Measurements from ENCODE around the gene CNIH2. TPM values are rescaled to one million over a fixed set of nuclear protein-coding genes. Genes with fewer than 3 reads are reported as not detected.
"Not testable (repeated sequence)": the region's sequence is repeated elsewhere in the genome, so short reads cannot be mapped to it uniquely, and the experiment has no call there.

Gene CNIH2
- total and polyA plus RNA-seq, 4 donors = 23.9 to 256 (median 138) TPM

DNA sequence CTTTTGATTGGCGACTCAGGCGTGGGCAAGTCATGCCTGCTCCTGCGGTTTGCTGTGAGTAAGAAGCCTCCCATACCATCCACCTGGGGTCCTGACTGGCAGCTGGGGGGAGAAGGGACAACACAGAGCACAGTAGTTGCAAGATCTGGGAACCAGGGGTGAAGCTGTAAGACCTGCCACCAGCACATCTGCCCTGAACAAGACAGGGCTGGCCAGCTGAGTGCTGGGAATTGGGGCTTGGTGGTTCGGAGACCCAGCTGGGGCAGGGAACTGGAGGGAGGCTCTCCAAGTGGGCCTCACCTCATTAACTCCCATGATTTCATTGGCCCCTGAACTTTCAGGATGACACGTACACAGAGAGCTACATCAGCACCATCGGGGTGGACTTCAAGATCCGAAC, 6.2 kb upstream of the CNIH2 start:
- Histone ChIP-seq H3K4me3 (ENCODE audit: low read depth, low read length) (no peak overlapping the region), H3K27ac (ENCODE audit: low read depth, low read length) (no peak overlapping the region), H3K36me3 (ENCODE audit: control insufficient read depth, insufficient read depth, low read length) (peaks cover 67% of the 10 kb centered on the region), H3K27me3 (ENCODE audit: control insufficient read depth, insufficient read depth, low read length) (no peaks in the 10 kb centered on the region), H3K4me1 (ENCODE audit: control insufficient read depth, insufficient read depth, low read length) (peaks cover 23% of the 10 kb centered on the region), H3K9me3 (ENCODE audit: control insufficient read depth, insufficient read depth, low read length) (no peaks in the 10 kb centered on the region)
- no peak for DNase-seq (ENCODE audit: low read depth in 4 of 6, low spot score in 6 of 6)
- 77% methylated on average over 3 of the region's 7 CpGs for WGBS (ENCODE audit: insufficient coverage)

GRCh38 chr11:66272596-66272995, 5.4 kb upstream of the CNIH2 start:
- 89% methylated on average over 1 of the region's 2 CpGs for WGBS (ENCODE audit: insufficient coverage)
- Histone ChIP-seq H3K9me3 (ENCODE audit: control insufficient read depth, insufficient read depth, low read length) (no peaks in the 10 kb centered on the region), H3K4me1 (ENCODE audit: control insufficient read depth, insufficient read depth, low read length) (peaks cover 22% of the 10 kb centered on the region), H3K4me3 (ENCODE audit: low read depth, low read length) (no peak overlapping the region), H3K27me3 (ENCODE audit: control insufficient read depth, insufficient read depth, low read length) (no peaks in the 10 kb centered on the region), H3K27ac (ENCODE audit: low read depth, low read length) (no peak overlapping the region), H3K36me3 (ENCODE audit: control insufficient read depth, insufficient read depth, low read length) (peaks cover 63% of the 10 kb centered on the region)
- no peak for DNase-seq (ENCODE audit: low read depth in 4 of 6, low spot score in 6 of 6)

- peaks cover 63% of the 10 kb centered on the region for H3K36me3 ChIP-seq (ENCODE audit: control insufficient read depth, insufficient read depth, low read length)
Observed at GRCh38 chr11:66274219-66274618, 3.8 kb upstream of the CNIH2 start.

GRCh38 chr11:66275396-66275795, 2.6 kb upstream of the CNIH2 start:
- Histone ChIP-seq H3K4me1 (ENCODE audit: control insufficient read depth, insufficient read depth, low read length) (peaks cover 31% of the 10 kb centered on the region), H3K27ac (ENCODE audit: low read depth, low read length) (no peak overlapping the region), H3K4me3 (ENCODE audit: low read depth, low read length) (no peak overlapping the region), H3K27me3 (ENCODE audit: control insufficient read depth, insufficient read depth, low read length) (no peaks in the 10 kb centered on the region), H3K9me3 (ENCODE audit: control insufficient read depth, insufficient read depth, low read length) (no peaks in the 10 kb centered on the region), H3K36me3 (ENCODE audit: control insufficient read depth, insufficient read depth, low read length) (peaks cover 64% of the 10 kb centered on the region)
- 89% methylated on average over 6 of the region's 8 CpGs for WGBS (ENCODE audit: insufficient coverage)
- no peak for DNase-seq (ENCODE audit: low read depth in 4 of 6, low spot score in 6 of 6)

More at GRCh38 chr11:66274219-66274618, 3.8 kb upstream of the CNIH2 start:
- Histone ChIP-seq H3K4me3 (ENCODE audit: low read depth, low read length) (no peak overlapping the region), H3K27me3 (ENCODE audit: control insufficient read depth, insufficient read depth, low read length) (no peaks in the 10 kb centered on the region), H3K4me1 (ENCODE audit: control insufficient read depth, insufficient read depth, low read length) (peaks cover 27% of the 10 kb centered on the region), H3K27ac (ENCODE audit: low read depth, low read length) (no peak overlapping the region), H3K9me3 (ENCODE audit: control insufficient read depth, insufficient read depth, low read length) (no peaks in the 10 kb centered on the region)
- DNase-seq (ENCODE audit: low read depth in 4 of 6, low spot score in 6 of 6) = no peak
- WGBS (ENCODE audit: insufficient coverage) = 88% methylated on average over 1 of the region's 1 CpG

GRCh38 chr11:66275984-66276612, 1.9 kb upstream of the CNIH2 start:
- Histone ChIP-seq H3K4me1 (ENCODE audit: control insufficient read depth, insufficient read depth, low read length) (peaks cover 35% of the 10 kb centered on the region), H3K36me3 (ENCODE audit: control insufficient read depth, insufficient read depth, low read length) (peaks cover 63% of the 10 kb centered on the region), H3K9me3 (ENCODE audit: control insufficient read depth, insufficient read depth, low read length) (no peaks in the 10 kb centered on the region), H3K4me3 (ENCODE audit: low read depth, low read length) (no peak overlapping the region), H3K27ac (ENCODE audit: low read depth, low read length) (no peak overlapping the region), H3K27me3 (ENCODE audit: control insufficient read depth, insufficient read depth, low read length) (no peaks in the 10 kb centered on the region)
- 94% methylated on average over 8 of the region's 14 CpGs for WGBS (ENCODE audit: insufficient coverage)
- DNase-seq (ENCODE audit: low read depth in 4 of 6, low spot score in 6 of 6) = no peak

- not testable (repeated sequence) for H3K4me3 ChIP-seq (ENCODE audit: low read depth, low read length); H3K27me3 ChIP-seq (ENCODE audit: control insufficient read depth, insufficient read depth, low read length); H3K27ac ChIP-seq (ENCODE audit: low read depth, low read length); H3K9me3 ChIP-seq (ENCODE audit: control insufficient read depth, insufficient read depth, low read length); DNase-seq (ENCODE audit: low read depth in 4 of 6, low spot score in 6 of 6)
- H3K4me1 ChIP-seq (ENCODE audit: control insufficient read depth, insufficient read depth, low read length) = peaks cover 40% of the 10 kb centered on the region
- peaks cover 62% of the 10 kb centered on the region for H3K36me3 ChIP-seq (ENCODE audit: control insufficient read depth, insufficient read depth, low read length)
- 62% methylated on average over 7 of the region's 13 CpGs for WGBS (ENCODE audit: insufficient coverage)
Observed at GRCh38 chr11:66276619-66277018, 1.4 kb upstream of the CNIH2 start.

DNA sequence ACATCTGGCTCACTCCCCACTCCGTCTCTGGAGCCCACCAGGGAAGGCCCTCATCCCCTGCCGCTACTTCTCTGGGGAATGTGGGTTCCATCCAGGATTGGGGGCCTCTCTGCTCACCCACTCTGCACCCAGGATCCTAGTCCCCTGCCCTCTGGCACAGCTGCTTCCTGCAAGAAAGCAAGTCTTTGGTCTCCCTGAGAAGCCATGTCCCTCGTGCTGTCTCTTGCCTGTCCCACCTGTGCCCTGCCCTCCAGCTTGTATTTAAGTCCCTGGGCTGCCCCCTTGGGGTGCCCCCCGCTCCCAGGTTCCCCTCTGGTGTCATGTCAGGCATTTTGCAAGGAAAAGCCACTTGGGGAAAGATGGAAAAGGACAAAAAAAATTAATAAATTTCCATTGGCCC, 911 bp upstream of the CNIH2 start:
- not testable (repeated sequence) for H3K4me3 ChIP-seq (ENCODE audit: low read depth, low read length); H3K9me3 ChIP-seq (ENCODE audit: control insufficient read depth, insufficient read depth, low read length); H3K27ac ChIP-seq (ENCODE audit: low read depth, low read length); H3K27me3 ChIP-seq (ENCODE audit: control insufficient read depth, insufficient read depth, low read length); DNase-seq (ENCODE audit: low read depth in 4 of 6, low spot score in 6 of 6)
- H3K4me1 ChIP-seq (ENCODE audit: control insufficient read depth, insufficient read depth, low read length) = peaks cover 44% of the 10 kb centered on the region
- peaks cover 62% of the 10 kb centered on the region for H3K36me3 ChIP-seq (ENCODE audit: control insufficient read depth, insufficient read depth, low read length)
- 71% methylated on average over 4 of the region's 4 CpGs for WGBS (ENCODE audit: insufficient coverage)

DNA sequence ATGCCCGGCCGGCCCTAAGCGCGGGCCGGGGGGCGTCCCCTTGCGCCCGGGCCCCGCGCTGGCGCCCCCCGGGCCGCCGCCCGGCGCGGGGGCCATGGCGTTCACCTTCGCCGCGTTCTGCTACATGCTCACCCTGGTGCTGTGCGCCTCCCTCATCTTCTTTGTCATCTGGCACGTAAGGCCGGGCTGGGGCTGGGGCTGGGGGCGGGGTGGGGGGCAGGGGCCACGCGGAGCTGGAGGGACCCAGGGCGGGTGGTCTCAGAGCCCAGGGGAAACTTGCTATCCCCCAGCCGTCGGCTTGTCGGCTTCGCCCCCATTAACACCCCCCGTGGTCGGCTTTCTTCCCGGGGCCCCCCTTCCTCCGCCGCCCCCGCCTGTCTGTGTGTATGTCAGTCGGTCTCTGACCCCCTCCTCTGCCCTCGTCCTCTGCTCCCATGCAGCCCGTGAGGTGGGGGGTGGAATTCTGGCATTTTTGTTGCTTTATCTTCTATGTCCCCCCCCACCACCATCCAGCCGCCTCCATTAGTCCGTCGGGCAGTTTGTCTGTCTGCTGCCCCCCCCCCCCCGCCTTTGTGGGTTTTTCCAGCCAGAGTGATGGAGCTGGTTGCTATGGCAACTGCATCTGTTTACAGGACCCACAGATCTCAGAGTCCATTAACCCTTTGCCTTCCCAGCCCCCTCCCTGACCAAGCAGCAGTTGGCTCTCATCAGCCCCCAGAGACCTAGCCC, 552 bp downstream of the CNIH2 start:
- under 1% methylated on average over 24 of the region's 45 CpGs for WGBS (ENCODE audit: insufficient coverage)
- no peaks in the 10 kb centered on the region for H3K27me3 ChIP-seq (ENCODE audit: control insufficient read depth, insufficient read depth, low read length)
- no peak overlapping the region for H3K27ac ChIP-seq (ENCODE audit: low read depth, low read length)
- peak in 2 of 6 donors; percentile 79 to 84 for DNase-seq (ENCODE audit: low read depth in 4 of 6, low spot score in 6 of 6)
- no peaks in the 10 kb centered on the region for H3K9me3 ChIP-seq (ENCODE audit: control insufficient read depth, insufficient read depth, low read length)
- peak overlapping the region; percentile 45 for H3K4me3 ChIP-seq (ENCODE audit: low read depth, low read length)
- peaks cover 59% of the 10 kb centered on the region for H3K4me1 ChIP-seq (ENCODE audit: control insufficient read depth, insufficient read depth, low read length)
- H3K36me3 ChIP-seq (ENCODE audit: control insufficient read depth, insufficient read depth, low read length) = peaks cover 59% of the 10 kb centered on the region

- peaks cover 64% of the 10 kb centered on the region for H3K4me1 ChIP-seq (ENCODE audit: control insufficient read depth, insufficient read depth, low read length)
- H3K4me3 ChIP-seq (ENCODE audit: low read depth, low read length) = peak overlapping the region; percentile 45
- DNase-seq (ENCODE audit: low read depth in 4 of 6, low spot score in 6 of 6) = peak in 1 of 6 donors; percentile 56
- no peaks in the 10 kb centered on the region for H3K27me3 ChIP-seq (ENCODE audit: control insufficient read depth, insufficient read depth, low read length)
- H3K36me3 ChIP-seq (ENCODE audit: control insufficient read depth, insufficient read depth, low read length) = peaks cover 61% of the 10 kb centered on the region
- no peaks in the 10 kb centered on the region for H3K9me3 ChIP-seq (ENCODE audit: control insufficient read depth, insufficient read depth, low read length)
- 16% methylated on average over 15 of the region's 15 CpGs for WGBS (ENCODE audit: insufficient coverage)
- H3K27ac ChIP-seq (ENCODE audit: low read depth, low read length) = no peak overlapping the region
Observed at GRCh38 chr11:66279092-66279734, 1.2 kb downstream of the CNIH2 start.

Measured in spinal cord (tissue), 10 donors.